Right lobe of liver (tissue), 6 donors: ENCODE data around the gene MED12L. TPM values are rescaled to one million over a fixed set of nuclear protein-coding genes. Genes with fewer than 3 reads are reported as not detected.
A peak's percentile ranks its signal among the peaks of the same experiment; 100 is the strongest.
"Not testable (repeated sequence)": the region's sequence is repeated elsewhere in the genome, so short reads cannot be mapped to it uniquely, and the experiment has no call there.

Experiments
- ATAC-seq, 4 donors: fragments of 200-7000 bp; cut with Tn5 transposase; one replicate each; pipeline ENCODE4 v1.9.1; 2020; ENCODE audit warnings: mild to moderate bottlenecking in 4 of 4, moderate library complexity in 4 of 4
- DNase-seq, 3 donors: peaks; one replicate each; pipeline ENCODE4 v3.0.0-alpha.2; 2020
- H3K27ac ChIP-seq, 3 donors: fragments of 200-600 bp; one replicate each; pipeline ENCODE4 v1.8.0; 2022
- H3K27me3 ChIP-seq, 2 donors: fragments of 200-600 bp; one replicate each; pipeline ENCODE4 v1.8.0; 2022
- H3K36me3 ChIP-seq, 4 donors: fragments of 200-600 bp; sonication (generic) in 1 of 4; one replicate each; pipeline versions ENCODE4 v1.5.1 to v1.8.0; 2017 to 2022; ENCODE audit warnings: control low read depth in 1 of 4
- H3K4me1 ChIP-seq, 4 donors: fragments of 200-600 bp; sonication (generic) in 1 of 4; one replicate each; pipeline versions ENCODE4 v1.5.1 to v1.8.0; 2017 to 2022; ENCODE audit warnings: control low read depth in 1 of 4
- H3K4me3 ChIP-seq, 3 donors: fragments of 200-600 bp; one replicate each; pipeline ENCODE4 v1.8.0; 2022
- H3K9me3 ChIP-seq, 4 donors: fragments of 200-600 bp; sonication (generic) in 1 of 4; one replicate each; pipeline versions ENCODE4 v1.5.1 to v1.8.0; 2017 to 2022; ENCODE audit warnings: control low read depth in 1 of 4
- POLR2A ChIP-seq: fragments of 450-650 bp; IDR thresholded peaks from one replicate; pipeline ENCODE4 v1.6.1; 2017; ENCODE audit warnings: antibody characterized with exemption, mild to moderate bottlenecking
- WGBS: methylation state at CpG from one replicate; pipeline ENCODE4 v1.1.6; 2018; ENCODE audit warnings: low coverage, low lambda C conversion rate; ENCODE audit not compliant: insufficient coverage; ENCODE audit errors: missing lambda C conversion rate; 5-methylcytosine and 5-hydroxymethylcytosine counted together
- intact Hi-C, 2 donors: fragments of 100-400 bp; cut with DNase I; formaldehyde crosslinking; loops; one replicate each; pipeline versions ENCODE4 v1.11.2 to v1.14.1; 2022
- total RNA-seq, 6 experiments: library from RNA; depleted of rRNA in 2 of 6; stranded (reverse); fragments of >200 nt in 2 of 6; fragmentation: NEBNext Ultra II Directional in 3 of 6; extraction: Animal tissue kit (Norgen Biotek cat#: 25700) in 3 of 6; gene quantifications; one replicate each; pipeline versions ENCODE4 v1.1.0 to v1.2.4, GENCODE V29; 2016 to 2023
- TF ChIP-seq, protein P1 (sequence below), 4 donors: fragments of 200-600 bp in 3 of 4; fragments of 450-650 bp in 1 of 4; IDR thresholded peaks; one replicate each; pipeline versions ENCODE4 v1.5.1 to v1.8.0; 2016 to 2022; ENCODE audit warnings: antibody characterized with exemption in 4 of 4, mild to moderate bottlenecking in 2 of 4
- donor health status: DM: no; HTN: yes; CAD: no.
- donor health status: DM: no; HTN: no; CAD: no.
- donor health status: DM: no; HTN: no; CAD: no.
- donor health status: DM: no; HTN: yes; CAD: no.
- donor health status: DM: no; HTN: yes; CAD: no.

The MED12L gene
- total RNA-seq, 6 experiments from 2014 or later = 0.04 to 0.64 (median 0.40) TPM

- Histone ChIP-seq H3K27me3 (no peaks in the 10 kb centered on the region), H3K27ac (no peak overlapping the region), H3K4me3 (no peak overlapping the region), H3K4me1 (no peaks in the 10 kb centered on the region), H3K36me3 (no peaks in the 10 kb centered on the region), H3K9me3 (no peaks in the 10 kb centered on the region)
- WGBS = 75% methylated on average over 4 of the region's 4 CpGs
- intact Hi-C loops = no loop called here
- TF ChIP-seq, protein P1, sequence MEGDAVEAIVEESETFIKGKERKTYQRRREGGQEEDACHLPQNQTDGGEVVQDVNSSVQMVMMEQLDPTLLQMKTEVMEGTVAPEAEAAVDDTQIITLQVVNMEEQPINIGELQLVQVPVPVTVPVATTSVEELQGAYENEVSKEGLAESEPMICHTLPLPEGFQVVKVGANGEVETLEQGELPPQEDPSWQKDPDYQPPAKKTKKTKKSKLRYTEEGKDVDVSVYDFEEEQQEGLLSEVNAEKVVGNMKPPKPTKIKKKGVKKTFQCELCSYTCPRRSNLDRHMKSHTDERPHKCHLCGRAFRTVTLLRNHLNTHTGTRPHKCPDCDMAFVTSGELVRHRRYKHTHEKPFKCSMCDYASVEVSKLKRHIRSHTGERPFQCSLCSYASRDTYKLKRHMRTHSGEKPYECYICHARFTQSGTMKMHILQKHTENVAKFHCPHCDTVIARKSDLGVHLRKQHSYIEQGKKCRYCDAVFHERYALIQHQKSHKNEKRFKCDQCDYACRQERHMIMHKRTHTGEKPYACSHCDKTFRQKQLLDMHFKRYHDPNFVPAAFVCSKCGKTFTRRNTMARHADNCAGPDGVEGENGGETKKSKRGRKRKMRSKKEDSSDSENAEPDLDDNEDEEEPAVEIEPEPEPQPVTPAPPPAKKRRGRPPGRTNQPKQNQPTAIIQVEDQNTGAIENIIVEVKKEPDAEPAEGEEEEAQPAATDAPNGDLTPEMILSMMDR (IDR thresholded peaks at IDR 0.05) = no peak
- no peak for TF ChIP-seq POLR2A
- no peak for DNase-seq
- no peak for ATAC-seq
Observed at GRCh38 chr3:151076626-151077025, 8.8 kb upstream of the MED12L start.

DNA sequence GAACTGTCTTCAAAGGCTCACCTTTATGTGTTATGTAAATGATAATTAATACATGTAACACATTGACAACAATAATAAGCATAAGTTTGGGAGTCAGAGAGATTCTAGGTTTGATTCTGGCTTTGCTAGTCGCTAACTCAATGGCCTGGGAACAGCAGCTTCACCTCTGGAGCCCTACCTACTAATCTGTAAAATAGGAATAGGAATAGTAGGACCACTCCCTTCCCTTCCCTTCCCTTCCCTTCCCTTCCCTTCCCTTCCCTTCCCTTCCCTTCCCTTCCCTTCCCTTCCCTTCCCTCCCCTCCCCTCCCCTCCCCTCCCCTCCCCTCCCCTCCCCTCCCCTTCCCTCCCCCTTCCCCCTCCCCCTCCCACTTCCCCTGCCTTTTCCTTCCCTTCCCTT lies 4.4 kb upstream of the MED12L start:
- H3K27ac ChIP-seq, H3K4me3 ChIP-seq, DNase-seq, H3K4me1 ChIP-seq, H3K27me3 ChIP-seq, H3K36me3 ChIP-seq, ATAC-seq, H3K9me3 ChIP-seq, intact Hi-C loops: not testable (repeated sequence)
- WGBS = no CpG with 5 or more reads among the region's 1 CpG

- Histone ChIP-seq H3K36me3 (no peaks in the 10 kb centered on the region), H3K4me1 (peaks cover 0 to 17% (median 0%) of the 10 kb centered on the region in 4 donors), H3K27ac (no peak overlapping the region), H3K9me3 (no peaks in the 10 kb centered on the region), H3K4me3 (no peak overlapping the region), H3K27me3 (no peaks in the 10 kb centered on the region)
- intact Hi-C loops = no loop called here
- 41% methylated on average over 5 of the region's 5 CpGs for WGBS
- TF ChIP-seq POLR2A = no peak
- TF ChIP-seq, protein P1 (IDR thresholded peaks at IDR 0.05) = no peak
- ATAC-seq (no peak), DNase-seq (no peak)
Observed at GRCh38 chr3:151082880-151083838, 2.3 kb upstream of the MED12L start.

DNA sequence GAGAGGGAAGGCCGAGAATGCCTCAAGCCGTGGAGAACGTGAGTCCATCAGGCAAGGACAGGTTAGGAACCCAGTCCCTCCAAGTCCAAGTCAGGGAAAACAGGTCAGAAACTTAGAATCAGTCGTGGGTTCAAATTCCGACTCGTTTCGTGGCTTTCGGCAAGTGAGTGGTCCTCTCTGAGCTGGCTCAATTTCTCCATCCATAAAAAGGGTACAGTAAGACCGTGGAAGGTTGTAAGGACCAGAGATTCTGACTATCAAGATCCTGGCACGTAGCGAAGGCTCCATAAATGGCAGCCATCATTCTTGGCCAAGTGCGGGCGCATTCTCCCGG lies 604 bp upstream of the MED12L start:
- H3K27me3 ChIP-seq = no peaks in the 10 kb centered on the region
- peaks cover 0 to 17% (median 0%) of the 10 kb centered on the region in 4 donors for H3K4me1 ChIP-seq
- 40% methylated on average over 11 of the region's 14 CpGs for WGBS
- H3K27ac ChIP-seq = no peak overlapping the region
- H3K36me3 ChIP-seq = no peaks in the 10 kb centered on the region
- ATAC-seq = no peak
- TF ChIP-seq, protein P1 (IDR thresholded peaks at IDR 0.05) = no peak
- no peak for TF ChIP-seq POLR2A
- intact Hi-C loops = no loop called here
- DNase-seq = no peak
- peak overlapping the region; percentile 46 to 63 (median 49) for H3K4me3 ChIP-seq
- H3K9me3 ChIP-seq = no peaks in the 10 kb centered on the region

DNA sequence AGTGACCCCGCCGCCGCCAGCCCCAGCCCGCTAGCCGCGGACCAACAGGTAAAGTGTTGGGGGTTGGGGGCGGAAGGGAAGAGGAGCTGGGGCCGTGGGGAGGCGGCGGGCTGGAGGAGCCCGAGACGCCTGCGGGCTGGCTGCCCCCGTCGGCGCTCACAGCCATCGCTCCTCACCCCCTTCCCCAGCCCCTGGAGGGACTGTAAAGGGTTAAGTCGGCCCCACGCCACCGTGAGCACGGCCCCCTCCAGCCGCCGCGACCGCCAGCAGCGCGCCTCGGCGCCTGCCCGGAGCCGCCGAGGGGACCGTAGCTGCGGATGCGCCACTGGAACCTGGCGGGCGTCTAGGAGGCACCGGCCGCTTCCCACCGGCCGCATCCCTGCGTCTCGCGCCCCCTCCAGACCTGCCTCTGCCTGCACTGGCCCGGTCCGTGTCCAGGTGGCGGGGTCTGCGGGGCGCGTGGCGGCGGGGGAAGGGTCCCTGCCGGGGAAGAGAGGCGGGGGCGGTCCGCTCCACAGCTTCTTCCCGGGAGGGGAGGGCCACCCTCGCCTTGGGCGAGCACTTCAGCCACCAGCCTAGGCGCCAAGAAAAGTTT lies 522 bp downstream of the MED12L start:
- Histone ChIP-seq H3K9me3 (no peaks in the 10 kb centered on the region), H3K27me3 (no peaks in the 10 kb centered on the region), H3K36me3 (no peaks in the 10 kb centered on the region), H3K4me3 (peak overlapping the region; percentile 46 to 63 (median 49)), H3K27ac (no peak overlapping the region), H3K4me1 (peaks cover 0 to 17% (median 0%) of the 10 kb centered on the region in 4 donors)
- DNase-seq (peak; percentile 20 to 56 (median 46)), ATAC-seq (peak; percentile 3 to 20 (median 16))
- intact Hi-C loops = no loop called here
- TF ChIP-seq, protein P1 (IDR thresholded peaks at IDR 0.05) = no peak
- TF ChIP-seq POLR2A = no peak
- 0% methylated on average over 3 of the region's 60 CpGs for WGBS
